ENCODE results near the gene FANCB. TPM values are rescaled to one million over a fixed set of nuclear protein-coding genes. Genes with fewer than 3 reads are reported as not detected.
A peak's percentile ranks its signal among the peaks of the same experiment; 100 is the strongest.

The FANCB gene
- total RNA-seq, 1 experiment from 2014 or later, result 11.3 TPM

DNA sequence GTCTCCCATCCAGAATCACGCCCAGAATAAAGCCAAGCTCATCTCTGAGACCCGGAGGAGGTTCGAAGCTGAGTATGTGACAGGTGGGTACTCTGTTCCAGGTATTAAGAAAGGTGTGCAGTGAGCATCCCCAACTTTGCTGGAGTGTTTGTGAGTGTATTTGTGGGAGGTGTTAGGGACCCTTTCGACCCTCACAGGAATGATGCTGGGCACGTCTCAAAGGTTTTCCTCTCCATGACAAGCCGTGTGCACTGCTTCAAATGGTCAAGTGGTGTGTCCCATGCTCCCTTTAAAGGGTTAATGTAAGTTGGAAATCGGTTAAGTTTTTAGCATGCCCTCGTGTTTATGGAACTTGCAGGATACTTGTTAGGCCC is 794 bp upstream of the FANCB start:
- ATAC-seq (no peak), DNase-seq (ENCODE audit: low read depth, low spot score) (no peak)
- BruUV-seq (replicated peaks), result TSS peak; percentile 65
- H3K27me3 ChIP-seq (ENCODE audit: insufficient read depth, low read length), result no peaks in the 10 kb centered on the region
- intact Hi-C loops (cut with micrococcal nuclease), result no loop called here
- POLR2A ChIA-PET, result interaction anchor here (0.5 kb wide), 1 partner anchor 16 kb away, joined by 3 read pairs; no protein-coding TSS in a partner anchor
- H3K9ac ChIP-seq (ENCODE audit: low read length), result peak overlapping the region; percentile 74
- H4K20me1 ChIP-seq (ENCODE audit: insufficient read depth), result no peaks in the 10 kb centered on the region
- no peaks in the 10 kb centered on the region for H3K9me2 ChIP-seq (ENCODE audit: insufficient read depth)
- no peak overlapping the region for H3K27ac ChIP-seq (ENCODE audit: low read depth, low read length)
- peak overlapping the region; percentile 82 for H3K4me2 ChIP-seq (ENCODE audit: low read length)
- H3K4me3 ChIP-seq (replicated peaks in 1 of 2; ENCODE audit: low read depth in 1 of 2, low read length in 2 of 2), result peak overlapping the region; percentile 75 to 76
- H3K79me2 ChIP-seq (ENCODE audit: insufficient read depth, low read length), result peaks cover 37% of the 10 kb centered on the region
- peaks cover 0 to 3% of the 10 kb centered on the region in 2 experiments; a peak in 2 of 4 replicates for H3K4me1 ChIP-seq (ENCODE audit: control insufficient read depth in 1 of 2, insufficient read depth in 2 of 2, low read length in 2 of 2)
- no peaks in the 10 kb centered on the region for H3K9me3 ChIP-seq (ENCODE audit: control insufficient read depth in 1 of 2, insufficient read depth in 1 of 2, low read depth in 1 of 2, low read length in 2 of 2)
- RAD21 ChIA-PET (ENCODE audit: low non-redundant PET in 1 of 2, low total read pairs in 2 of 2, uncharacterized antibody in 2 of 2, unreplicated experiment in 2 of 2), result no interaction called here
- H2AFZ ChIP-seq (ENCODE audit: low read depth, low read length, poor library complexity, severe bottlenecking), result no peak overlapping the region
- no peaks in the 10 kb centered on the region for H3K36me3 ChIP-seq (ENCODE audit: control insufficient read depth in 1 of 2, insufficient read depth in 2 of 2, low read length in 2 of 2)
- CTCF ChIA-PET, result no interaction called here
- TF ChIP-seq, protein P1, sequence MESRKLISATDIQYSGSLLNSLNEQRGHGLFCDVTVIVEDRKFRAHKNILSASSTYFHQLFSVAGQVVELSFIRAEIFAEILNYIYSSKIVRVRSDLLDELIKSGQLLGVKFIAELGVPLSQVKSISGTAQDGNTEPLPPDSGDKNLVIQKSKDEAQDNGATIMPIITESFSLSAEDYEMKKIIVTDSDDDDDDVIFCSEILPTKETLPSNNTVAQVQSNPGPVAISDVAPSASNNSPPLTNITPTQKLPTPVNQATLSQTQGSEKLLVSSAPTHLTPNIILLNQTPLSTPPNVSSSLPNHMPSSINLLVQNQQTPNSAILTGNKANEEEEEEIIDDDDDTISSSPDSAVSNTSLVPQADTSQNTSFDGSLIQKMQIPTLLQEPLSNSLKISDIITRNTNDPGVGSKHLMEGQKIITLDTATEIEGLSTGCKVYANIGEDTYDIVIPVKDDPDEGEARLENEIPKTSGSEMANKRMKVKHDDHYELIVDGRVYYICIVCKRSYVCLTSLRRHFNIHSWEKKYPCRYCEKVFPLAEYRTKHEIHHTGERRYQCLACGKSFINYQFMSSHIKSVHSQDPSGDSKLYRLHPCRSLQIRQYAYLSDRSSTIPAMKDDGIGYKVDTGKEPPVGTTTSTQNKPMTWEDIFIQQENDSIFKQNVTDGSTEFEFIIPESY (IDR thresholded peaks at IDR 0.05; ENCODE audit: extremely low read depth, insufficient replicate concordance, low read length), result no peak
- no peak for TF ChIP-seq CBX3 (IDR thresholded peaks at IDR 0.05; ENCODE audit: low read depth)
- TF ChIP-seq CEBPB (IDR thresholded peaks at IDR 0.05; ENCODE audit: low read depth), result no peak
- no peak for TF ChIP-seq SIN3A (IDR thresholded peaks at IDR 0.05; ENCODE audit: low read depth)
- no peak for TF ChIP-seq JUND (IDR thresholded peaks at IDR 0.05)
- TF ChIP-seq, protein P2, sequence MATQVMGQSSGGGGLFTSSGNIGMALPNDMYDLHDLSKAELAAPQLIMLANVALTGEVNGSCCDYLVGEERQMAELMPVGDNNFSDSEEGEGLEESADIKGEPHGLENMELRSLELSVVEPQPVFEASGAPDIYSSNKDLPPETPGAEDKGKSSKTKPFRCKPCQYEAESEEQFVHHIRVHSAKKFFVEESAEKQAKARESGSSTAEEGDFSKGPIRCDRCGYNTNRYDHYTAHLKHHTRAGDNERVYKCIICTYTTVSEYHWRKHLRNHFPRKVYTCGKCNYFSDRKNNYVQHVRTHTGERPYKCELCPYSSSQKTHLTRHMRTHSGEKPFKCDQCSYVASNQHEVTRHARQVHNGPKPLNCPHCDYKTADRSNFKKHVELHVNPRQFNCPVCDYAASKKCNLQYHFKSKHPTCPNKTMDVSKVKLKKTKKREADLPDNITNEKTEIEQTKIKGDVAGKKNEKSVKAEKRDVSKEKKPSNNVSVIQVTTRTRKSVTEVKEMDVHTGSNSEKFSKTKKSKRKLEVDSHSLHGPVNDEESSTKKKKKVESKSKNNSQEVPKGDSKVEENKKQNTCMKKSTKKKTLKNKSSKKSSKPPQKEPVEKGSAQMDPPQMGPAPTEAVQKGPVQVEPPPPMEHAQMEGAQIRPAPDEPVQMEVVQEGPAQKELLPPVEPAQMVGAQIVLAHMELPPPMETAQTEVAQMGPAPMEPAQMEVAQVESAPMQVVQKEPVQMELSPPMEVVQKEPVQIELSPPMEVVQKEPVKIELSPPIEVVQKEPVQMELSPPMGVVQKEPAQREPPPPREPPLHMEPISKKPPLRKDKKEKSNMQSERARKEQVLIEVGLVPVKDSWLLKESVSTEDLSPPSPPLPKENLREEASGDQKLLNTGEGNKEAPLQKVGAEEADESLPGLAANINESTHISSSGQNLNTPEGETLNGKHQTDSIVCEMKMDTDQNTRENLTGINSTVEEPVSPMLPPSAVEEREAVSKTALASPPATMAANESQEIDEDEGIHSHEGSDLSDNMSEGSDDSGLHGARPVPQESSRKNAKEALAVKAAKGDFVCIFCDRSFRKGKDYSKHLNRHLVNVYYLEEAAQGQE (IDR thresholded peaks at IDR 0.05; ENCODE audit: low read depth), result no peak
- TF ChIP-seq CTCF (IDR thresholded peaks at IDR 0.05 in 2 of 3, conservative IDR thresholded peaks at IDR 0.05 in 1 of 3; ENCODE audit: borderline replicate concordance in 1 of 3, insufficient read depth in 1 of 3, low read depth in 2 of 3, low read length in 2 of 3), result no peak
- TF ChIP-seq ZNF274 (IDR thresholded peaks at IDR 0.05; ENCODE audit: low read depth, low read length), result no peak
- TF ChIP-seq POLR2A (IDR thresholded peaks at IDR 0.05; ENCODE audit: borderline replicate concordance, extremely low read depth, insufficient read depth, insufficient read length), result no peak
